Activated gamma-delta T cell treated with Interleukin-2 at 50 U/mL for 16 hours (primary cell): Measurements from ENCODE around the gene TRNAU1AP.
"Not testable (repeated sequence)": the region's sequence is repeated elsewhere in the genome, so short reads cannot be mapped to it uniquely, and the experiment has no call there.

Source experiments
- DNase-seq: peaks from one replicate; pipeline ENCODE4 v3.0.0-alpha.2; 2020

TRNAU1AP gene

GRCh38 chr1:28578696-28579218 lies 25.9 kb downstream of the TRNAU1AP start:
- DNase-seq, result no peak

GRCh38 chr1:28579401-28579800 lies 26.5 kb downstream of the TRNAU1AP start:
- no peak for DNase-seq

DNA sequence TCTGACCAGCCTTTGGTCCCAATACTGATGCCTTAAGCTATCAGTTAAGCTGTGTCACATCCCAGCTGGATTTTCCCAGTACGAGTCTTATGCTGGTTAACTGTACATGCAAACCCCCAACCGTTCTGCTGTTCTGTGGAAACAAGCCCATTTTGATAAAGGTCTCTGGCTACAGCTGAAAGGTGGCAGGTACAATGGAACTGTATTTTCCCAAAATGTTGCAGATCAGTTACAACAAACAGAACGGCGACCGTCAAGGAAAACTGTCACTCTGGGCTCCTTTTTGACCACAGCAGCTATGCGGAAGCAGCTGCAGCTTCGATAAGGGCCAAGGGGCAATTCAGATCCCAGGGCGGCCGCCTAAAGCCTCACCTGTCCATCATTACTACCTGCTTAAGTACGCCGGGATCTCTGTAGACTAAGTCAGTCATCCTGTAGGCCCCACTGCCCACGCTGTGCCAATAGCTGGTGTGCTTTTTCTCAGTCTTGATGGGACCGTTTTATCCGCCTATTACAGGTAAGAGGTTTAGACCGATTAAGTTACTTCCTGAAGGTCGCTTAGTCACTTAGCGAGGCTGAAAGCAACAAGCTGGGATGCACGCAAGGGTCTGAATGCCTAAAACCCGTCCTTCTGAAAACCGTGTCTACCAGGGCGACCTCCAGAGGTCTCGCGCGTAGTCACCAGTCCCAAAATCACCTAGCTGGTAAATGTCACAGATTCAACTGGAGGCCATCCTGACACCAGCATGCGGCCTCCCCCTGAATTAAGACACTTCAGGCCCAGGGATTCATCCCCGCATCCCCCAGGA lies 28.0 kb downstream of the TRNAU1AP start:
- peak; percentile 49 for DNase-seq

GRCh38 chr1:28581531-28582247 lies 28.8 kb downstream of the TRNAU1AP start:
- peak; percentile 88 for DNase-seq

DNA sequence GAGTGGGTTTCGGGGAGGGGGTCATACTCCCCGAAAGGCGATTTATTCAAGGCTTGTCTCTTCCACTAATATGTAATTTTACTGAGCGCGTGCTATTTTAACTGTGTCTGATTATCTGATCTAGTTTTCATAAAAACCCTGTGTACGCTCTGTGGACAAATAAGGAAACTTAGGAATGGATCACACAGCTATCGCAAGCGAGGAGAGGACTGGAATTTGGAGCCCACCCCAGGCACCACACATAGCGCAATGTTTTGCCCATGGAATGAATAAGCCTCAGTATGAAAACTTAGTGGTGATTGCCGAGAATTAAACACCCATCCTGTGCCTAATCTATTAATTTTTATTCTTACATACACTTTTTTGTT lies 29.3 kb downstream of the TRNAU1AP start:
- no peak for DNase-seq

GRCh38 chr1:28586585-28587391 lies 33.9 kb downstream of the TRNAU1AP start:
- DNase-seq, result not testable (repeated sequence)

GRCh38 chr1:28591708-28592320 lies 38.9 kb downstream of the TRNAU1AP start, which contains the start of gene RAB42:
Gene RAB42 (plus strand): TSS chr1:28592265. CDS start chr1:28592512, 247 bp downstream.
- DNase-seq, result no peak

GRCh38 chr1:28592321-28593071 lies 39.6 kb downstream of the TRNAU1AP start:
- no peak for DNase-seq

- not testable (repeated sequence) for DNase-seq
These were observed 41.1 kb downstream of the TRNAU1AP start for GRCh38 chr1:28593988-28594356.

DNA sequence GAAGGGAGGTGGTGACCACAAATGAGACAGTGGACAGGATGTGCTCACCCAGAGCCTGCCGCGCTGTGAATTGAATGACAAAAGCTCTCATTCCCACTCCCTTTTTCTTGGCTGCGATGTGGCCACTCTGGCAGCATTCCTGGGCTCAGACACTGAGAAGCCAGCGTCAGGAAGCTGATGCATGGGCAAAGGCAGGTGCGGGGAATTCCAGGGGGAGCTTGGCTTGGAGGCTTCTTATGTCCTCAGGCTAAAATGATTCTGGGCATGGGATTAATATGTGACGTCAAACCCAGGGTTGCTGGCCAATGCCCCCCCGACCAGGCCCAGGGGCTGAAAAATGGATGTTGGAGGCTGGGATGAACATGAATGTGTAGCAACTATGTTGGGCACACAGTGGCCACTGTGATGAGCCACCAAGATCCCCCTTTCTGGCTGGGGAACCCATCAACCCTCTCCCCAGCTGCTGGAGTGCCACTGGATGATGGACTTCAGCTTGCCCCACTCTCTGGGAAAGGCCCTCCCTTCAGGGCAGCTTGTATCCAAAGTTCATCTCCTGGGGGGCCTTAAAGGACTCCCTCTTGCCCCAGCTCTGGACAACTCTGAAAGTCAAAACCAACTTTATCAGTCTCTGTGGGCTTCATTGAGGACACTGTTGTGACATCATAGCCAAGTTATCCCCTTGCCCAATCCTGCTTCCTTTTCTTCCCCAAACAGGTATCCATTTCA lies 42.0 kb downstream of the TRNAU1AP start:
- not testable (repeated sequence) for DNase-seq

GRCh38 chr1:28595412-28596191 lies 42.7 kb downstream of the TRNAU1AP start:
- DNase-seq, result no peak

DNA sequence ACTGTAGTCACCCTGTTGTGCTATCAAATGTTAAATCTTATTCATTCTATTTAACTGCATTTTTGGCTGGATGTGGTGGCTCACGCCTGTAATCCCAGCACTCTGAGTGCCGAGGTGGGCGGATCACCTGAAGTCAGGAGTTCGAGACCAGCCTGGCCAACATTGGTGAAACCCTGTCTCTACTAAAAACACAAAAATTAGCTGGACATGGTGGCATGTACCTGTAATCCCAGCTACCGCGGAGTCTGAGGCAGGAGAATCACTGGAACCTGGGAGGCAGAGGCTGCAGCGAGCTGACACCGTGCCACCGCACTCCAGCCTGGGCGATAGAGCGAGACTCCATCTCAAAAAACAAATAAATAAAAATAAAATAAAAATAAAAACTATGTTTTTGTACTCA lies 43.4 kb downstream of the TRNAU1AP start:
- not testable (repeated sequence) for DNase-seq

DNA sequence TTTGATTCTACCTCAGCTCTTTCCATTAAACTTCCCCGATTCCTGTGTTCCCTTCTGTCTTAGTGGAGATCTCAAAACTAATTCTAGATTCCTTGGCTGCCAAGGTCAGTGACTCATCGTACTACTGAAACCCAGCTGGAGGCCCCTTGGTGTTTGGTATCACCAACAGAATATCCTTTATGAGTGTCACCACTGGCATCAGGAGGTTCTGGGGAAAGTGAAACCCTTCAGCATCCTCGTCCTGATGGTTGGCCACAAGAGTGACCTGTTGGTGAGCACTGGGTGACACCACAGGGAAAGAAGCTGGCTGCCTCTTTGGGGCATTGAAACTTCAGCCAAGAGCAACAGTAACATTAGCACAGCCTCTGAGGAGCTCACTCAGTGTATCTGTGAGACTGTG lies 48.8 kb downstream of the TRNAU1AP start:
- no peak for DNase-seq

GRCh38 chr1:28602536-28603439 lies 49.9 kb downstream of the TRNAU1AP start:
- DNase-seq, result no peak

- no peak for DNase-seq
These were observed 51.5 kb downstream of the TRNAU1AP start for GRCh38 chr1:28604411-28604810.

DNA sequence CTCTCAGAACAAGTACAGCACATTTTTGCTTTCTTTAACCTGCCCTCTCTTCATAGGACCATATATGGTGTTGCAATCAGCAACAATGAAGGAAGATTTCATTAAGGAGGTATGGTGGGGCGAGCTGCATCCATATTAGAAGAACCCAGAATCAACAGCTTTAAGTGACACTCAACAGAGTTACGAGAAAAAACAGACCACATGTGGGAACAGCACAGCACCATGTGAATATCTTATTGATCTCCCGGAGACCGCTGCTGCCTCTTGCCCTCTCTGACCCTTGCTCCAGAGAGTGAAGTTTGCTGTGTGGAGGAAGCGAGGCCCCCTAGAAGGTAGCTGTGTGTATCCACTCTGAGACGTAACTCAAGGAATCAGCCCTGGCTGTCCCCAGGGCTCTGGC lies 52.1 kb downstream of the TRNAU1AP start:
- DNase-seq, result no peak

DNA sequence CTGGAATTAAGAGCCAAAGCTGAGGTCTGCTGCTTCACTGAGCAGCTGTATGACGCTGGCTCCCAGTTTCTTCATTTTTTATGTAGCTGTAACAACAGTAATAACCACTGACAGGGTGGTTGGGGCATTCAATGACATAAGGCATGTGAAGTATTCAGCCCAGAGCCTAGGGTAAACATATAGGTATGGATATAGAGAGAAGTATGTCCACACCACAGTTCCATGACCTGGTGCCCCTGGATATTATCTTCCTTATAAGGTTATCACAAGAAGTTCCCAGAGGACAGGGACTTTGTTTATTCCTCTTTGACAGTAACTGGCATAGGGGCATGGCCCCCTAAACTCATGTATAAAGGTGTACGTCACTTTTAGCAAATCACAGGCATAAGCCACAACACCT lies 53.9 kb downstream of the TRNAU1AP start:
- no peak for DNase-seq

GRCh38 chr1:28613175-28613574 lies 60.3 kb downstream of the TRNAU1AP start:
- no peak for DNase-seq
